Ascending aorta (tissue), 2 donors: ENCODE results near the gene EIF4E2. TPM values are rescaled to one million over a fixed set of nuclear protein-coding genes. Genes with fewer than 3 reads are reported as not detected.

Experiments
- DNase-seq, 2 donors: peaks; one replicate each; pipeline ENCODE4 v3.0.0-alpha.2; 2019; ENCODE audit warnings: low spot score in 2 of 2
- H3K27ac ChIP-seq, 2 donors: fragments of 200-600 bp; sonication (generic); one replicate each; pipeline ENCODE4 v1.5.1; 2016 to 2017; ENCODE audit warnings: mild to moderate bottlenecking in 1 of 2
- H3K27me3 ChIP-seq: fragments of 200-600 bp; sonication (generic); one replicate; pipeline ENCODE4 v1.5.1; 2017
- H3K36me3 ChIP-seq, 2 donors: fragments of 200-600 bp; sonication (generic); one replicate each; pipeline ENCODE4 v1.5.1; 2016
- H3K4me1 ChIP-seq, 2 donors: fragments of 200-600 bp; sonication (generic); one replicate each; pipeline ENCODE4 v1.5.1; 2016 to 2017; ENCODE audit warnings: mild to moderate bottlenecking in 1 of 2
- H3K4me3 ChIP-seq, 2 donors: fragments of 200-600 bp; sonication (generic); one replicate each; pipeline ENCODE4 v1.5.1; 2016 to 2017; ENCODE audit warnings: mild to moderate bottlenecking in 1 of 2
- H3K9me3 ChIP-seq, 2 donors: fragments of 200-600 bp; sonication (generic); one replicate each; pipeline ENCODE4 v1.5.1; 2016
- CTCF ChIP-seq, 3 experiments: fragments of 200-600 bp in 2 of 3; fragments of 450-650 bp in 1 of 3; sonication (generic) in 2 of 3; IDR thresholded peaks; one replicate each; pipeline ENCODE4 v1.5.1; 2016 to 2019; ENCODE audit warnings: antibody characterized with exemption in 3 of 3, mild to moderate bottlenecking in 1 of 3, moderate library complexity in 1 of 3
- intact Hi-C: fragments of 100-400 bp; cut with DNase I; formaldehyde crosslinking; loops from one replicate; pipeline ENCODE4 v1.15.1; 2023
- total RNA-seq: library from RNA; depleted of rRNA; stranded (reverse); fragments of >200 nt; gene quantifications from one replicate; pipeline ENCODE4 v1.1.0, GENCODE V29; 2016

The EIF4E2 gene
- total RNA-seq, 1 donor from 2014 or later = 16.7 TPM

GRCh38 chr2:232571026-232571474 lies 20.6 kb downstream of the EIF4E2 start:
- H3K4me3 ChIP-seq = no peak overlapping the region
- no peaks in the 10 kb centered on the region for H3K9me3 ChIP-seq
- H3K27me3 ChIP-seq = no peaks in the 10 kb centered on the region
- H3K4me1 ChIP-seq = no peaks in the 10 kb centered on the region
- H3K36me3 ChIP-seq = peaks cover 59 to 93% of the 10 kb centered on the region in 2 donors
- TF ChIP-seq CTCF (IDR thresholded peaks at IDR 0.05) = no peak
- no peak overlapping the region for H3K27ac ChIP-seq
- intact Hi-C loops = no loop called here
- no peak for DNase-seq

- no peaks in the 10 kb centered on the region for H3K9me3 ChIP-seq
- H3K27me3 ChIP-seq = no peaks in the 10 kb centered on the region
- peaks cover 40 to 73% of the 10 kb centered on the region in 2 donors for H3K36me3 ChIP-seq
- no peaks in the 10 kb centered on the region for H3K4me1 ChIP-seq
- TF ChIP-seq CTCF (IDR thresholded peaks at IDR 0.05) = no peak
- no peak overlapping the region for H3K27ac ChIP-seq
- no peak for DNase-seq
- intact Hi-C loops = no loop called here
- H3K4me3 ChIP-seq = no peak overlapping the region
Observed at GRCh38 chr2:232573042-232573441, 22.6 kb downstream of the EIF4E2 start.

- intact Hi-C loops = no loop called here
- Histone ChIP-seq H3K4me3 (no peak overlapping the region), H3K9me3 (no peaks in the 10 kb centered on the region), H3K36me3 (peaks cover 31 to 65% of the 10 kb centered on the region in 2 donors), H3K27ac (no peak overlapping the region), H3K27me3 (no peaks in the 10 kb centered on the region), H3K4me1 (no peaks in the 10 kb centered on the region)
- no peak for DNase-seq
- TF ChIP-seq CTCF (IDR thresholded peaks at IDR 0.05) = no peak
Observed at GRCh38 chr2:232573771-232574435, 23.4 kb downstream of the EIF4E2 start.

- H3K27ac ChIP-seq = no peak overlapping the region
- no peaks in the 10 kb centered on the region for H3K4me1 ChIP-seq
- intact Hi-C loops = no loop called here
- TF ChIP-seq CTCF (IDR thresholded peaks at IDR 0.05) = no peak
- no peaks in the 10 kb centered on the region for H3K9me3 ChIP-seq
- no peaks in the 10 kb centered on the region for H3K27me3 ChIP-seq
- H3K4me3 ChIP-seq = no peak overlapping the region
- H3K36me3 ChIP-seq = peaks cover 23 to 55% of the 10 kb centered on the region in 2 donors
- DNase-seq = no peak
Observed at GRCh38 chr2:232574674-232575403, 24.4 kb downstream of the EIF4E2 start.

GRCh38 chr2:232575404-232575746 lies 24.9 kb downstream of the EIF4E2 start:
- intact Hi-C loops = no loop called here
- Histone ChIP-seq H3K27me3 (no peaks in the 10 kb centered on the region), H3K4me3 (no peak overlapping the region), H3K9me3 (no peaks in the 10 kb centered on the region), H3K27ac (no peak overlapping the region), H3K36me3 (peaks cover 23 to 53% of the 10 kb centered on the region in 2 donors), H3K4me1 (no peaks in the 10 kb centered on the region)
- TF ChIP-seq CTCF (IDR thresholded peaks at IDR 0.05) = no peak
- no peak for DNase-seq
